Measurements from ENCODE around the gene EML1.

The EML1 gene

DNA sequence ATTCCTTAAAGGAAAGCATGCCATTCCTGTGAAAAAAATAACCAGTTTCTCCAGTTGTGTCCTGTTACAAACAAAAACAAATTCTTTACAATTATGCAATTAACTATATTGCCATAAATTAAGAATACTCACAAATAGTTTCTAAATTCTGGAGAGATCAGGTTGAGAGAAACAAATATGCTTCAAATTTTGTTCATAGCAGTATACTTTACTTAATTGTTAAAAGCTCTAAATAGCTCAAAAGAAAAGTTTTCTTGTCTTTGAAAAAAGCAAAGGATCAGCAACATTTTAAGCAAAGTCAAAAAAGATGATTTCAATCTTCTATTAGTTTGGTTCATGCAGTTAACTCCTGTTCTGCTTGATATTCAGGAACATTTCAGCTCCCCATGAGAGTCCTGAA is 109.7 kb downstream of the EML1 start:
- no peak for DNase-seq (ENCODE audit: low read depth, low spot score)

DNA sequence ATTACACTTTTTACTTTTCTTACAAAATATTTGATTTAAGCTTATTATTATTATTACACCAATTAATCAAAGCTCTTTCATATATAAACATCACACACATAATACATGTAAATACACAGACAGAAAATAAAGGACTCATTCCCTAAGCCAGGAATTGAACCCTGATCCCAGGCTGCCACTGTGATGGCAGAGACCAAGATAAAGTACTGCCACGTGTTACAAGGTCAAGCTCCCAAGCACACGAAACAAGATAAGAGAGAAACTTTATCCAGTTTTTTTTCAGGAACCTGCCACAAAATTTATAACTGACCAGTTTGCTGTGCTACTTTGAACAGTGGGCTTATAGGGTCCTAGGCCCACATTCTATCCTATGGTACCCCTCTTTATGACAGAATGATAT is 111.3 kb downstream of the EML1 start:
- DNase-seq (ENCODE audit: low read depth, low spot score) = no peak

DNA sequence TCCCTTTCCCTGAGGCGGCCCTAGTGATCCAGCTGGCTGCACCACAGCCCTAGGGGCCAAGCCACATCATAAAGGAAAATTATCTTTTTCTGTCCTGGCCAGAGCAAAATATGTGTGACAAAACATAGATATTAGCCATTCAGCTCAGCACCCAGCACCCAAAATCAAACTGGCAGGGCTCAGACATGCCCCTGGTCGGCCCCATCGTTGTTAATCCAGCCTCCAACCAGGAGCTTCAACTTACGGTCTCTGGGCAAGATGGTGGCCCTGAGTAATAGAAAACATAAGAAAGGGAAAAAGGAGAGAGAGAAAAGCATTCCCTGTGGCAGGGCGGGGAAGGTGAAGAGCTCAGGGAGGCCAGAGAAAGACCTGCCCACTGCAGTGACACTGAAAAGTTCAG is 111.9 kb downstream of the EML1 start:
- no peak for DNase-seq (ENCODE audit: low read depth, low spot score)

DNA sequence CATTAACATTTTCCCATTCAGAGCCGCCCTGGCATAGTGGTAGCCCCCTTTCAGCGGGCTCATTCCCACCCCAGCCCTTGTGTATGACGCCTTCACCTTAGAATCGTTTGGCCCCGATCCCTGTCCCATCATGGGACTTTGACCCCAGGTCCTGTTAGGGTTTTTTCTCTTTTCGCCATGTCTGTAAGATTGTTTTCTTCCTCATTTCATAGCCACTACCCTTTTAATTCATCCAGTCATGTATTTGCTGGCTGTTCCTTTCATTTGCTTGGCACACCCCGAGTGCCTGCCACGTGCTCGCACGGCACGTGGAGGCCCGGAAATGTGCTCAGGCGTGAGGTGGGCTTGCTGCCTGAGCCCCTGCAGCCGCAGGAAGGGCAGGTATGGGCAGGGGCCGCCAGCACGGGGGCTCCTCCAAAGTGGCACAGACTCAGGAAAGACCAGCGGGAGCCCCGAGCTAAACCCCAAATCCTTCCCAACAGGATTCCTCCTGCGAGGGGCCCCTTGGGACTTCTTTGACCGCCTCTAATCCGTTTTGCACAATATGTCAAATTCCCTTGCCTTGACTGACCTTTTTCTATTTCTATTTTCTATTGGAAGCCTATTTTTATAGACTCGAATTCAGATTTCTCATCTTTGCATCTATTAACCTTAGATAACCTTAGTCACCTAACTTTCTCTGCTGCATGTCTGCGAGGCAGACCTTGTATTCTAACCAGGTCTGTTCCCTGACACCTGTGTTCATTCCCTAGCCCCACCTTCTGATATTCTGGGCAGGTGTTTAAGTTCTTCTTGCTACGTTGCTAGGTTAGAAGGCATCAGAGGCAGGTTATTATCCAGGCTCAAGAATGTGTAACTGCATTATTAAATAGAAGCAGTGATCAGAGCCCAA is 114.8 kb downstream of the EML1 start:
- DNase-seq (ENCODE audit: low read depth, low spot score) = no peak

DNA sequence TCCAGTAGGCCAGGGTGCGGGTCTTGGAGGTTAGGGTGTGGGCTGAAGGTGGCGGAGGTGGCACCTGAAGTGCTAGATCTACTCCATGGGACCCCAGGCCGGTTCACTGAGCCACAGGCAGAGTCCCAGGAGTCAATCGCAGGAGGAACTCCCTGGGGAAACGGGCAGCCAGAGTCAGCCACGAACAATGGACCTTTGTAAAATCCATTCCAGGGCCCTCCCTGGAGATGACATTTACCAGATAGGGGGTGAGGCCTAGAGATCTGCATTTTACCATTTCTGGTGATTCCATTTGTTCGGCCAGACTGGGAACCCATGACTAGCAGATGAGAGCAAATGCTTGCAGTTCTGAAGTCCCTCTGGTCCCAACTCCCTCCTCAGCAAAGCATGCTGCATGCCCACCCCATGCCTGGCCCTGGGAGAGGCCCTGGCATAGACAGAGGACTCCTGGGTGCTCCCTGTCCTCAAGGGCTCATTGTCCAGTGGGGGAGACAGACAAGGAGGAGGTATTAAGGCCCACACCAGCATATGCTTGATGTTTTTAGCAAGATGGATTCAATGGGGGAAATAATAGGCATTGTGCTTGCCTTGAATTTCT is 115.5 kb downstream of the EML1 start:
- DNase-seq (ENCODE audit: low read depth, low spot score) = no peak

DNA sequence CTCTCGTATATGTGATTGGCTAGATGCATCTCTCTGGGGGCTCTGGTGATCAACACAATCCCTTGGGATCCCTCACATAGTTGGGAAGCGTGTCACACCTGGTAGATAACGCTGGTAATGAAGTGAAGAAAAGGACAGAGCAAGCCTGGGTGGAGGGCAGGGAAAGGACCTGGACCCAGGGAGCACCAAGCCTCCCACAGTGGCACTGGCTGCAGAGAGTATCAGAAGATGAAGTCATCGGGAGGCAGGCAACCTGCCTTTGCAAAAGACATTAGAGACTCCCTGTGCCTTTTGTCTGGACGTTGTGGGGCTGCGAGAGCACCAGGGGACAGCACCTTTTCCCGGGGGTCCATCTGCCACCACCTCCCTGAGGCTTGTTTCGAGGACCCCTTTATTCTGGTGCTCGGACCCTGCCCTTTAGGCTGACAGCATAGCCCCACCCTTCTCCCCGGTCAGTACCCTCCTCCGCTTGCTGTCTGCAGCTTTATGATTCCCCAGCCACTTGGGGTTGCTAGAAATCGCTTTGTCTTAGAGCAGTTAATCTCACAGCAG is 116.4 kb downstream of the EML1 start:
- no peak for DNase-seq (ENCODE audit: low read depth, low spot score)

DNA sequence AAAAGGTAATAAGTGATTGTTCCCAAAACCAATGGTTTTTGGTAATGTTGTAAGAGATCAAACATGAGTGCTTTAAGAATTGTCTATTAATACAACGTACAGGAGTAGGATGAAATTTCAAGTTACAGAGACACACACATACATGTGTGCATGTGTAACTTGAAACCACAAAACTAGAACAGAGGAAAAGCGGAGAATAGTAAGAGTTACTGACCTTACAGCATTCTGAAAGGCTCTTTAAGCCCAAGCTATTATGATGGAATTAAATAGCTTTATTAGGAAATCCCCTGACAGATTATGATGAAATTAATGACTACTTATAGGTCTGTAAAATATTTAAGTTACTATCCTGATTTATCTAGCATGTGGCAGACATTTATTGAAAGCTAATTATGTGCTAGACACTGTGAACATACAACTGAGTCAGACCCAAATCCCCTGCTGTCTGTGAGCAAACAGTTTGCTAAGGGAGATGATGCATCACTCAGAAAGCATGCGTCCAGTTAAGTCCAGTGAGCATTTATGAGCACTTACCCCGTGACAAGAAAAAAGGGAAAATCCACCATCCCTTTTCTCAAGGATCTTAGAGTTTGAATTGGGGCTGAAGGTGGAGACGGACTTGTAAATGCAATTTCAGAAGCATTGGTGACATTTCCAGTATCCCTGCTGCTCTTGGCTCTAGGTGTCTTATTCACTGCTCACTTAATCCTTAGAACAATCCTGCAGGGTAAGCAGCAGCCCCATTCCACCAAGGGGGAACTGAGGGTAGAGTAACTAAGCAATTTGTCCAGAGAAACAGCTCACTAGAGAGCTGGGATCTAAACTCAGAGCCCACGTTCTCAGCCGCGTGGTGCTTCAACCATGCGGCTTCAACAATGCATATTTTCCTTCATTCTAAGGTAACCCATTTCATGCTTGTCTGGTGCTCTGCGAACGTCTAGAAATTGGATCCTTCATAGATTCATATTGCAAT is 117.4 kb downstream of the EML1 start:
- DNase-seq (ENCODE audit: low read depth, low spot score) = no peak

DNA sequence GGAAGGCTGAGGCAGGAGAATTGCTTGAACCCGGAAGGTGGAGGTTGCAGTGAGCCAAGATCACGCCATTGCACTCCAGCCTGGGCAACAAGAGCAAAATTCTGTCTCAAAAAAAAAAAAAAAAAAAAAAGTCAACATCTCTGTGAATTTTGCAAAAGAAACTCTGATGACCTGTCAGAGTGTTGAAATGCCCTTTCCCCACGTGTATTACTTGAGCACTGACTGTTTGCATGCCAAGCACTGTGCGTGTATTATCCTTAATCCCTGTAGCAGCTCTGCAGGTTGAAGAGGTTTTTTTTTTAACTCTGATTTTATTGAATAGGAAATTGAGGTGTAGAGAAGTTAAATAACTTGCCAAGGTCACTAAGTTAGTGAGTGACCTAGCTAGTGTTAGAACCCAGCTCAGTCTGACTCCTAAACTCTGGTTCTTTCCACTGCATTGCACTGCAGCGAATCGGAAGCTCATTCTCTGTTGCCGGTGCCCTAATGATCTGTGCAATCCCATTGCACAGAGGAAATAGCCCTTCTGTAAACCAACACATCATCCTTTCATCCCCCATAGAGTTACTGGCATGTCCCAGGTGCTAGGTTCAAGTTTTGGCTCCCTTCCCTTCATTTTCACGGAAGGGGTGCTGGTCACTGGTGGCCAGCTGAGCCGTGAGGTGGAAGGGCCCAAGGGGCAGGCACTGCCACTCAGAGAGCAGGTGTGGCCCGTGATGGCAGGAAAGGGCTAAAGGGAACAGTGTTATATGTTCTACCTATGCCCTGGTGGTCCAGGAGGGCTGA is 122.3 kb downstream of the EML1 start:
- DNase-seq (ENCODE audit: low read depth, low spot score) = no peak

DNA sequence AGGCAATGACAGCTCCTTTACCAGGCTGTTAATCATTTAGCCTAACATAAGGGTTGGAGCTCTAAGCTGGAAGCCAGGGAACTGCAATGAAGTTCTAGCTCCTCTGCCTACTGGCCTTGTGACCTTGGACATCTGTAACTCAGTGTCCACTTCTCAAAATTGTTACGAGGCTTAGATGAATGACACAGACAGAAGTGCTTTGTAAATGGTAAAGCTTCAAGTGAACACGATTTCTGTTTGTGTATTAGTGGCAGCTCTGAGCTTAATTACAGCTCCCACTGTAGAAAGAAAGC is 122.8 kb downstream of the EML1 start:
- no peak for DNase-seq (ENCODE audit: low read depth, low spot score)

DNA sequence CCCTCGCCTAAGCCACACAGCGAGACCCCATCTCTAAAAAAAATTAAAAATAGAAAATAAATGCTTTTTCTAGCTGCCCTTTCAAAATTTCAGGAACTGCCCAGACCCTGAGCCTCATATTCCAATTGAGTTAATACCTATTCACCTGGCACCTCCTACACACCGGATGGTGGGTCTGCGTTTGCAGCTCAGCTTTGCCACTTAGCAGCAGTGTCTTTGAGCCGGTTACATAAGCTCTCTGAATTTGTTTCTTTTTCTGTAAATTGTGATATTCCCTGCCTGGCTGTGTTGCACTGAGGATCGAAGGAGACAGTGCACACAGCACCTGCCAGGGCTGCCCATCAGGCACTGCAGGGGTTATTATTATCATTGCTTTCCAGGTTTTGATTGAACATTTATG is 125.6 kb downstream of the EML1 start:
- no peak for DNase-seq (ENCODE audit: low read depth, low spot score)

DNA sequence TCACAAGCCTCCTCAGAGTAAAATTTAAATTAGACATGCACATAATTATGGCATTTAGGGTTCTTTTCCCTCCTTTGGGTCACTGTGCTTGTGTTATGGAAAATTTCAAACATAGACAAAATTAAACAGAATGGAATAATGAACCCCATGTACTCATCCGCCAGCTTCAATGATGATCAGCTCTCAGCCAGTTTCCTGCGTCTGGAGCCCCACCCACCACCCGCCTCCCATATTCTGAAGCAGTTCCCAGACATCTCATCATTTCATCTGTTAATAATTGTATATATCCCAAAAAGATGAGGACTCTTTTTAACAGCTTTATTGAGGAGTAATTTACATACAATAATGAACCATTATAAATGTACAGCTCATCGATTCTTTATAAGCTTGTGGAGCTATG is 128.2 kb downstream of the EML1 start:
- no peak for DNase-seq (ENCODE audit: low read depth, low spot score)

DNA sequence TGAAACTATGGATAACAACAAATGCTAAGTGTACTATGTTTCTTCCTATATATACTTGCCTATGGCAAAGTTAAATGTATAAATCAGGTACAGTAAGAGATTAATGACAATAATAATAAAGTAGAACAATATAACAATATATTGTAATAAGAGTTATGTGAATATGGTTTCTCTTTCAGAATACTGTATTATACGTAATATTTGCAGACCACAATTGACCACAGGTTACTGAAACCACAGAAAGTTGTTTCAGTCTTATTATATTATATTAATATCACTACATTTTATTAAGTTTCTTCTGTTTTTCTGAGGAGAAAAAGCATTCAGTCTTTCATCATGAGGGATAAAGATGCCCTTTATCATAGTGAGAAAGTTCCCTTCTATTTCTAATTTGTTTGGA is 131.2 kb downstream of the EML1 start:
- DNase-seq (ENCODE audit: low read depth, low spot score) = no peak

DNA sequence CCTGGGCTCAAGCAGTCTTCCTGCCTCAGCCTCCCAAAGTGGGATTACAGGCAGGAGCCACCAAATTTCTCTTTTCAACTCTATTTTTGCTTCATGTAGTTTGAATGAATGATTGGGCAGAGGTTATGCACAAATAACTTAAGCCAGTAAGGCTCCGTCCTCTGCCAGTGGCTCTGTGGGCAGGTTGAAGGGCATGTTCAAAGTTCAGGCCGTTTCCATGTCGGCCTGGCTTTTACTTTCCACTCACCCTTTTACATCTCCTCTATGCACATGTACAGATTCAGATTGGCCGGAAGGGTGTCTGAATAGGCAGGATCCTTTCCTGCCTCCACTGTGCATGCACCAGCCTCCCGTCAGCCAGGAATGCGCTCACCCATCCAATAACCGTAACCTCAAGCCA is 132.3 kb downstream of the EML1 start:
- DNase-seq (ENCODE audit: low read depth, low spot score) = no peak

DNA sequence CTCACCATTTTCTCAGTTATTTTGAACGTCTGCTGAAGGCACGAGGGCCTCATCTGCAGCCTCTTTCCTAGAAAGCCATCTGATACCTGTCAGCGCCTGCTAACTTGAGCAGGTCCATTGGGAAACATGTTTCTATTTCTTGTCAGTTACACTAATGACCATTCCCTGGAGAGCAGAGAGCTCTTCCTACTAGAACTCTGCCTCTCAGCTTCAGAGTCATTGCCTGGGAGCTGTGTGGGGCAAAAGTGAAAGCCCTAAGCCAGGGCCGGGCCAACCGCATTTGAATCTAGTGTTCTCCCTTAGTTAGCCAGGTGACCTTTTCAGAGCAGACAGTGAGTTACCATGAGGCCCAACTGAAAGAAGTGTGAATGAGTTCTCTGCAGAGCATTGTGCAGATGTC is 135.8 kb downstream of the EML1 start:
- DNase-seq (ENCODE audit: low read depth, low spot score) = no peak

DNA sequence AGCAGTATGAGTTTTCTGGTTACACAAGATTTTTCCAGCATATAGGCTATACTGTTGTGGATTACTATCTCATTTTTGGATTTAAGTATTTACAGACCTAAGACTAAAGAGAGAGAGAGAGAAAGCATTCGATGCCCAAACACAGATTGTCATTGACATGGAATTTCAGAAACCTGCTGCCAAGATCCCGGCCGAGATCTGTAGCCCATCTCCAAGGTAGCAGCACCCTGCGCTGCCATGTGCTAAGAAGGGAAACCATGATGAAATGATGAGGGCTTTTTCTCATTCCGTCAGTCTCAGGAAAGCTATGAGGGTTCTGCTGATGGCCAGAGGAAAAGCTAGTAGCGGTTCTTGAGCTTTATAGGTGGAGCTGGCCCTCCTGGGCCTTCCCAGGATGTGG is 136.4 kb downstream of the EML1 start:
- no peak for DNase-seq (ENCODE audit: low read depth, low spot score)

DNA sequence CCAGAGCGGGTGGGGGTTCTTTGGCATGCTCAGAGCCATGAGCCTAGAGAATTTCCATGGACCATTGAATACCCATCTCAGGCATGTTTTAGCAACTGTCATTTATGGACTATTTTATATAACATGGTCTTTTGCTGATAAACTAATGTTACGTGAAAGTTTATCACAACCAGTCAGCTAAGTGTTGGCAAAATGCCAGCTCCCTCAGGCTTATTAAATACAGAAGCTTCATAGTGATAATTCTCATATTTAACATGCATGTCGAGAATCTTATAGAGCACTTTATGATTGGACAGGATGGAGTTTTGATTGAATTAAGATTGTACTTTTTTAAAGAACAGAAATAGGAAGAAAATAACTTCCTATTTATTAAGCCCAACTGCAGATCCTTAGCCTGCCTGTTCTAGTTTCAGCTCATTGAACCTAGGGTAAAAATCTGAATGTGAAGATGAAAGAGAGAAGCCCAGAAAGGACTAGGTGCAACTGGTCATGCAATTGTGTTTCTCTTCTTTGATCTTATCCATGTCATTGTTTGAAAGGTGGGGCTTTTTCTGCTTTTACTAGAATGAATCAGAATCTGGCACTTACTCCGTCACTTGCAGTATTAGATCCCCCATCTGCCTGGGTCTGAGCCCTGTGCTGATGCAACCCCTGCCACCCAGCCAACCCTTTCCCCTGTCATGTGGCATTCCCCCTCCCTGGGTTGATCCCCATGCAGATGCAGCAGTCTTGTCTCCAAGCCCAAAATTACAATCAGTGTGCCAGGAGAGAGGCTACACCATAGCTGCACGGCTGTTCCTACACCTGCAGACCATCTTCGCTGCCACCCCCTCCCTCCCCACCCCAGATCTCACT is 137.4 kb downstream of the EML1 start:
- DNase-seq (ENCODE audit: low read depth, low spot score) = no peak

DNA sequence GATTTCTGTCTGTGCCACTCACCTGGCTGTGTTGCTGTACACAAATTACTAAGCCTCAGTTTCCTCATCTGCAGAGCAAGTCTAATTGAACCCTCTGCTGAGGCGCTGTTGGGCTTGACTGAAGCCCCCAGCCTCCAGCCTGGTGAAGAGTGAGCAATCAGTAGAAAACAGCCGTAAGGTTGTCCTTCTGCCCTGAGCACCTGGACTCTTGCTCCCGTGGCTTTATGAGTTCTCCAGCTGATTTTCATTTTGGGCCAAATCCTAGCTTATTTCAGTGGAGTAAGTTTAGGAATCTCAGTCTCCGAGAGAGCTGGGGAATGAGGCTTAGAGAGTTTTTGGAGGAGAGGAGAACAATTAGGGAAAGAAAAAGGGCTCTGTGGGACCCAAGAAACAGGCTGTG is 138.1 kb downstream of the EML1 start:
- DNase-seq (ENCODE audit: low read depth, low spot score) = no peak

DNA sequence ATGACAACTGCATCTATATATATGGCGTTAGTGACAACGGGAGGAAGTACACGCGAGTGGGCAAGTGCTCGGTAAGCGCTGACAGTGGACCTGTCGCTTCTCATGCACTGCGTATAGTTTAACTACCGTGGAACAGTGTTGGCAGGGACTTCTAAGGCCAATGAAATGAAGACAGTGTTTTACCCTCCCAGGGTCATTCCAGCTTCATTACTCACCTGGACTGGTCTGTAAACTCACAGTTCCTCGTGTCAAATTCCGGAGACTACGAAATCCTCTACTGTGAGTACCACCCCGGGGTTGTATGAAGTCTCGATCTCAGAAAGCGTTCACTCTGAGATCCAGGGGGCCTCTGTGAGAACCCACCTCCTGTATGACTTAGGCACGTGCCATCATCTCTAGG is 142.8 kb downstream of the EML1 start:
- DNase-seq (ENCODE audit: low read depth, low spot score) = no peak

DNA sequence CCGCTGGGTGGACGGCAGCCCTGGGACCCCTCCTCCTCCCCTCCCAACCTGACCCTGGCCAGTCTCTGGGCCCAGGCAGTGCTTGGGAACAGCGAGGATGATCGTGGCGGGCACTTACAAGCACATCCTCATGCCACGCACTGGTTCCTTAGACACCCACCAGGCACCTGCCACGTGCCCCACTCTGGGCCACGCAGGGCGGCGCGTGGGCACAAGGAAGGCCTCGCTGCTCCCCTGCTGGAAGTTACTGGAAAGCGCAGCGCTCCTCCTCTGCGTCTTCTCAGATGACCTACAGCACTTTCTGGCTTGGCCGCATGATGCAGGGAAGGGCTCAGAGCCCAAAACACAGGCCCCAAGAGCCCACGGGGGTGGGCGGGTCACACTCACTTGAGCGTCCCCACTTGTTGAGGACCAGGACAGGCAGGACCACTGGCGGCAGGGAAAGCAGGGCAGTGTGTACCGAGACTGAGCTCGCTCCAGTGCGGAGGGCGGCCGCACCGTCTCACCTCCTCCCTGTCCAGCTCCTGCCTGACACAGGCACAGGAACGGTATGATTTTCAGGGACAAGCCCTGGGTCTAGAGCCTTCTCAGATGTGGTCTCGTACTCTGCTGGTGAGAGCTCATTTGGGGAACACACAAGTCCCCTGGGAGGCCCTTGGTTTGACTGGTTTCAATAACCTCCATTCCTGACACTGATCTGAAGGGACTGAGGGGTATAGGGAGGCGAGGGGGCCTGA is 143.7 kb downstream of the EML1 start:
- DNase-seq (ENCODE audit: low read depth, low spot score) = no peak
